ENCODE measurements around the gene NDUFA8.

The NDUFA8 gene

DNA sequence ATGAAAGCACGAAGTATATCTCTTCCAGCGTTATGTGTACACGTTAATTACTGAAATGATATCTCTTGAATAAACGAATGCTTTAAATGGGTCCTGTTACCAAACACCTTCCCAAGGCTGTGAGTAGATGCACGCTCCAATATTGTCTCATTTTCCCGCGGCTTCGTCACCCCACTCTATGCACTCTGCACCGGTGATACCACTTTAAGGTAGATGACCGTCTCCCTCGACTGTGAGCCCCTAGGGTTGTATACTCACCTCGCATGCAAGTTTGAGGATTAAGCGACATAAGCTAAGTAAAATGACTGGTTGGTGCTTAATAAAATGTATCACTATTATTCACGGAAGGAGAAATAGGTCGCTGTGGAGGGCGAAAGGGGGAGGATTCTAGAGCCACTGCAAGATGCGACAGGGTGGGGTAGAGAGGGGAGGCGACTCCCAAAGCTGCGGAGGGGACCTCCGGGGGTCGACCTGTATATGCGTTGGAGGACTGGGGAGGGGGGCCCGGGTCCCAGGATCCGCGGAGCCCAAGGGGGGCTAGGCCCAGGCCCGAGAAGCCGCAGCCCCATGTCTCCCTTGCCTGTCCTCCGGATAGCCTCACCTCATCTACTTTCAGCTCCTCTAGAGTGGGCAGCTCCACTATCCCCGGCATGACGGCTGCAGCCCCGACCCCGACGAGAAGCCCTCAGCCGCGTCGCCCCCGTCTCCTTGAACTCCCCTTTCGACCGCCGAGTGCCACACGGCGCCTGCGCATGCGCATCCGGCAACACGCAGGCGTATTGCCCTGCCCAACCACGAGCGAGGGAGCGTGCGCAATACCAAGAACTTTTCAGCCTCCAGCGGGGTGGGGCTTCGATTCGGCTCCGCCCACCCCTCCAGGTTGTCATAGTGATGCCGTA is at the start of gene NDUFA8, which contains the start of gene MORN5:
TSS of gene NDUFA8 (minus strand) at position 754 of the 899 bp plus-strand sequence. CDS start at position 652, 102 bp downstream.
TSS of gene MORN5 (plus strand) at position 883 of the 899 bp plus-strand sequence. CDS start 65 bp downstream, outside the sequence.
- DNase-seq = peak; percentile 97

DNA sequence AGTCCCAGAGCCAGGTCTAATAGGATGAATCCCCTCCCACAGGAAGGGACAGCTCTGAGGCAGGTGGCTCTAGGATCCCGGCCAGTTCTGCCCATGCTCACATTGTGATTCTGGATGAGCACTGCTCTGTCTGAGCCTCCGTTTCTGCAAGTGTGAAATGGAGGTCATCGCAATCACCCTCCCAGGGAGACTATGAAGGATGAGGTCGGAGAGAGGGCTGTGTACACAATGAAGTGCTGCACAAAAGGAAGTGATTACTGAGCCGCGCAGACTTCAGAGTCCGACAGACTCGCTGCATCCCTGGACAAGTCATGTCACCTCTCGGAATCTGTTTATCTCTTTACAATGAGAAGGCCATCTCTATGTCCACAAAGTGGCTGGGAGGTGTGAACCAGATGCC is 47.5 kb upstream of the NDUFA8 start:
- no peak for DNase-seq

DNA sequence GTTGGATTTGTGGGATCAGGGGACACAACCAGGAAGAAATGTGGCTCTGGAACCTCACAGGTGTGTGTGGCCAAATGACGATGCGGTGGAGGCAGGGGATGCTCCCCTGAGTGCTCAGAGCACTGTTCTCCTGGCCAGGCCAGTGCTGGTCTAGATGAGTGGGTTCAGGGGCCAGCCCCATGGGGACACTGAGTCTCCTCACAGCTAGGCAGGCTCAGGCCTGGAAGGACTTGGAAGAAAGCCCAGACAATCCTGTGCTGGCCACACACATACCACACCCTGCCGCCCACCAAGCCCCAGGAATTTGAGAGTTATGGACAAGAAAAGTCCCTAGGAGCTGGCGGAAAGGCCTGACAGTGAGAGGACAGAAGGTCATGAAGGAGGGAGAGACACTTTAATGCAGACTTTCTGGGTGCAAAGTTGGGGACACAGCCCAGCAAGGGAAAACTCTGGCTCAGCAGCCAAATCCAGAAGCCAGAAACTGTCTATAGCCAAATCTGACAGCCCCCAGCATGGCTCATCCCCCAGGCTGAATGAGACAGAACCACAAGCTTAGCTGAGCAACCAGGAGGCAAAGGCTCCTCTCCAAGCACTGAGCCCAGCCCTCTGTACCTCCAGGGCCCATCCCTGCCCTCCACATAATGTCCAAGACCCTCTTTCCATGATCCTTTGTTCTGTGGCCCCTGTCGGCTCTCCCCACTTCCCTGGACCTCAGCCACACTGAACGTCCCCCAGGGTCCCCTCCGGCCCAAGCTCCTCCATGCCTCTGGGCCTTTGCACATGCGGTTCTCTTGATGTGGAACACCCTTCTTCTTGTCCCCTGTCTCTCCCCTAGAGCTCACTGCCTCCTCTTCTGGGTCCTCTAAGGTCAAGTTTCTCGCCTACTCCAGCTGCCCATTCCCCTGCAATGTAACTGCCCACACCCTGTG is 46.8 kb upstream of the NDUFA8 start:
- no peak for DNase-seq

DNA sequence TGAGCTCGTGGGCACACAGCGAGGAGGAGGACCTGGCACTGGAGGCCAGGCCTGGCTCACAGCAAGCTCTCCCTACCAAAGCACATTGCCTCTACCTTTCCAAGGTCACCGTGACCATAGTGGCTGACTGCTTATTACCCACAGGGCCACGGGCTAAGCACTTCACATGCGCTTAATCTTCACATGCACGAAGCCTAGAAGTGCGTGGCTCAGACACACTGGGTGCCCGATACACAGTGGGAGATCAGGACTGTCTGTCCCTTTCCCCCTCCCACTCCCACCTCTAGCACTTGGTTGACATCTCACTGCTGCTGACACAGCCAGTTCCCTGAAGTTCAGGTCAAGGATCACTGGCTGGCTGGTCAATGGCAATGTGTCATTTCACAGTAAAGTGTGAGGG is 45.6 kb upstream of the NDUFA8 start:
- no peak for DNase-seq

DNA sequence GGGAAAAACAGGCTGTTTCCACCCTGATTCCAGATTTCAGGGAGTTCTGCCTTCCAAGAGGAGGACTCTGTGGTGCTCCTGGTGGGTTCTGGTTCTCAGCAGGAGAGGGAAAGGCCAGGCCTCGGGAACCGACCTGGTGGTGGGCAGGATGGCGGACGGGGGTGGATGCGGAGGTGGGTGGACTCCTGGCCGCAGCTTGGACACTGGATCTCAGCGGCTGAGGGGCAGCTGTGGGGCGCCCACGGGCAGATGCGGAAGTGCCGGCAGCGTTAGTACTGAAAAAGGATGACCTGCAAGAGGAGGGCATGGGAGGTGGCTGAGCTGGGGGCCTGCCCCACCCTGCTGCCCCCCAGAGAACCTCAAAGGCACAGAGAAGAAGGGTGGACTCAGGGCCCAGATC is 44.9 kb upstream of the NDUFA8 start:
- no peak for DNase-seq

DNA sequence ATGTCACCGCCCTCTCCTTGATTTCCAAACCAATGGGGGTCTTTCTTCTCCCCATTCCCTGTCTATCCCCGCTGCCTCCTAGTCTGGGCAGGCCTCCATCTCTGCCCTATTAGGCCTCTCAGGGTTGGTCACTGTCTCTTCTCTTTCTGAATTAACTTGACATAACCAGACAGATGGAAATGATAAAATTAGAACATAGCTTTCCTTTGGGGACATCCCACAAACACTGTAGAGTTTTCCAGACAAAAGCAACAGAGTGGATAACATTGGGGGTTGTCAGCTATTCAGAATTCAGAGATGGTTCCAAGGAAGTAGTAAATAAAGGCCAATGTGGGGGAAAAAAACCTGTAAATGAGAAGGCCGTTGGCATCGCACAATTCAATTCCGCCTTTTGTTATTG is 44.5 kb upstream of the NDUFA8 start:
- DNase-seq = no peak

DNA sequence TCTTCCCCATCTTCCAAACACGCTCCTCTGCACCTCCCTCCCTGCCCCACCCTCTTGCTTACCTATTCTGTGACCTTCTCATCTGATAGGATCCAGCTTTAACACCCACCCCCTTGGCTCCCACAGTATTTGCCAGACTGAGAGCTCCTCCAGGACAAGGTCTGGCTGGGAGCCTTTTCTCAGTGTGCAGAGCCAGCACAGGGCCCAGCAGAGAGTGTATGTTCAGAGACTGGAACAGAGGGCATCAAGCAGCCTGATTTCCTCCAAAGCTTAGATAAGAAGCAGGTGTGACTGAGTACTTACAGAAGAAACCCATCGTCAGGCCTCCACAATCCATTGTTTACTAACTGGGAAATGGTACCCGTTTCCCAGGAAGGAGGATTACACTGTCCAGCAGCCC is 42.5 kb upstream of the NDUFA8 start:
- no peak for DNase-seq

DNA sequence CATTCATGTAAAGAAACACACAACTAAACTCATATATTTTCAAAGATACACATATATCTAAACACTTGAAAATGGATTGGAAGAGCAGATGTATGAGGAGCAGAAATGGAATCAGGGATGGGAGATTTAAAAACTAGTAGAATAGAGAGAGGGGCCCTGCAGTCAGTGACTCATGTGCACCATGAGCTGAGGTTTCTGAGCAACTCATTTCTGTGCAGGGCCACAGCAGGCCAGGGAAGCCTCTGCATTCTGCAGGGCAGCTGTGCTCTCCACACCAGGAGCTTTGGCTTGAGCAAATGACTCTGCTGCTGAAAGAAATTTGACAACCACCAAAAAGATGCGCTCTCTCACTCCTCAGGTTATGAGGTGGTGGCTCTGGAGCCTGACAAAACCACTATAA is 42.1 kb upstream of the NDUFA8 start:
- DNase-seq = no peak

DNA sequence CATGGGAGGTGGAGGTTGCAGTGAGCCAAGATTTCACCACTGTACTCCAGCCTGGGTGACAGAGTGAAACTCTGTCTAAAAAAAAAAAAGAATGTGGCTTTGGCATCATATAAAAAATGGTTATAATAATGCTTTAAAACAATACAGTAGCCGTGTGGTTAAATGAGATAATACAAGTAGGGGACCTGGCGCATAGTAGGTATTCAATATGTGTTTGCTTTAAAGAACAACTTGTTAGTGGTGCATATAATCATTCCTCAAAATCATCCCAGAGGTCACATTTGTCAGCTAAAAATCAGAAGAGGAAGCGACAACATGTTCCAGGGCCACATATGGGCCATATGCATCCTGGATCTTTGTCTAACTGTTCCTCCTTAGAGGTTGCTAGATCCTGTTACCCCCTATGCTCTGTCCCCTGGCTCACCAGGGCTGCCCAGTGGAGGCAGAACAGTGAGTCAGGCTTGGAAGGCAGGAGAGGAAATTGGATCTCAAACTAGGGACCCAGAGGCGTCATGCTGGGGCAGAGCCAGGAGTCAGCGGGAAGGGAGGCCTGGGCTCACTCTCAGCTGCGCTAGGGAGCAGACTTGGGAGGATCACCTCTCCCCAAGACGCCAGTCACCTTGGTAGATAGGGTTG is 41.5 kb upstream of the NDUFA8 start:
- no peak for DNase-seq

DNA sequence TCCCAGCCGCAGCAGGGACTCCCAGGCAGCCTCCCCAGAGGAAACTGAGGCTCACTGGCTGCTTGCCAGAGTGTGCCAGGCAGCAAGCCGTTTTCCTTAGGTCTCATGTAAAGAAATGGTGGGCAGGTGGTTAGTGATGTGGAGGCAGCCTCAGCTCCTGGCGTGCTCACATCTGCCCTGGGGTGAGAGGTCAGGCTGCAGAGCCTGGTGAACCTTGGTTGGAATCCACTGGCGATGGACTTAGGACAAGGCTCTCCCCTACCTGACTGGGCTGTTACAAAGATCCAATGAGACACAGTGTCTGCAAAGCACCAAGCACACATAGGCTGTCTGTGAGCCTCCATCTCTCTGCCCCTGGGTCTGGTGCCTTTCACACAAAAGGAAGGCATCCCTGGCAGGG is 38.3 kb upstream of the NDUFA8 start:
- no peak for DNase-seq

DNA sequence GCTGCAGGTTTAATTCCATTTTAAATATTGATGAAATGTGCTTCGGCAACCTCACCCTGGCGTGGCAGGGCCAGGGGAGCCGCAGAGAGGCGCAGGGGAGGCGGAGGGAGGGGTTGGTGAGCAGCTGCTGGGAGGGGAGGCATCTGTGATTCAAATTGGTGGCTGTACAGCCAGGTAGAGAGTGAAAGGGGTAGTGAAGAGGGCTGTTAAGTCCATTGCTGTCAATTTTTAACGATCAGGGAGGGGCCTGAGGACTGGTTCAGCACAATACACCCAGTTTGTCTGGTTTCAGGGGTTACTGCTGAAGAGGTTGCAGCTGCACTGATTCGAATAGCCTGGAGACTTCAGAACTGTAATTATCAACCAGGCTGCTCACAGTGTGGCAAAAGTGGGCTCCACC is 37.8 kb upstream of the NDUFA8 start:
- peak; percentile 91 for DNase-seq

DNA sequence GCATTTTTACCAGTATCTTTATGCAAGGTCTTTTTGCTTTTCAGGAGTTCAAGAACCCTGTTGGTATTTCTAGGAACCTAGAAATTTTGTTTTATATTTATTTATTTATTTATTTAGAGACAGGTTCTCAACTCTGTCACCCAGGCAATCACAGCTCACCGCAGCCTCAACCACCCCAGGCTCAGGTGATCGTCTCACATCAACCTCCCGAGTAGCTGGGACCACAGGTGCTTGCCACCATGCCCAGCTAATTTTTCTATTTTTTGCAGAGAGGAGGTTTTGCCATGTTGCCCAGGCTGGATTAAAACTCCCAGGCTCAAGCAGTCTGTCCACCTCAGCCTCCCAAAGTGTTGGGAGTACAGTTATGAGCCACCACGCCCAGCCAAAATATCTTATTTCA is 36.3 kb upstream of the NDUFA8 start:
- DNase-seq = no peak

DNA sequence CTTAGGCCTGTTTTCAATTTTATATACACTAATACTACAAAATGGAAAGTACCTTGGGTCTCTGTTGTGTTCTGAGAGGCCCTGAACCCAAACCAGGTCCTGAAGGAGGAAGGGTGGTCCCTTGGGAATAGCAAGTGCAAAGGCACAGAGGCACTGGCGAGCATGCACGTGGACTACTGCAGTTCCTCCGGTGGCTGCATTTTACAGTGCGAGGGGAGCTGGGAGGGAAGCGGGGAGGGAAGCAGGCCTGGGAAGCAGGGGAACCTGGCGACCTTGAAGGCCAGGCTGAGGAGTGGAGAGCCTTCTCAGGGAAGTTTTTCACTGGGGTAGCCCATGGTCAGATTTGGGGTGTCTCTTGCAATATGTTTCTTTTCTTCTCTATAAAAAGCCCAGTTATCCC is 34.1 kb upstream of the NDUFA8 start:
- DNase-seq = no peak

DNA sequence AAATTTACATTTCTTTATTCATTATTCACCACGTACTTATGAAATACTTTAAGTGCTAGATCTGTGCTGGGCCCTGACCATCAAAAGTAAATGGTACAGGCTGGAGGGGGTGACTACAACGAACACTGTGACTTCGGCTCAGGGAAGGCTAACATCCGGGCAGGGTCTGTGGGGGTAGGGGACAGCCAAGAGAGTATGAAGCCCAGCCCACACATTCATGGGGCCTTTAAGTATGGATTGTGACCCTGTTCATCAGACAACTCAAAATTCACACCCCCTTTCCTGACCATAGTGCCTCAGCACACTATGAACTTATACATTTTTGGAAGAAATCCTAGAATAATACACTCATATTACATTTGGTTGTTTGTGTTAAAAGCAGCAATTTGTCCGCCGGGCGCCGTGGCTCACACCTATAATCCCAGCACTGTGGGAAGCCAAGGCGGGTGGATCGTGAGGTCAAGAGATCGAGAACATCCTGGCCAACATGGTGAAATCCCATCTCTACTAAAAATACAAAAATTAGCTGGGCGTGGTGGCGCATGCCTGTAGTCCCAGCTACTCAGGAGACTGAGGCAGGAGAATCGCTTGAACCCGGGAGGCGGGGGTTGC is 33.4 kb upstream of the NDUFA8 start:
- DNase-seq = no peak

DNA sequence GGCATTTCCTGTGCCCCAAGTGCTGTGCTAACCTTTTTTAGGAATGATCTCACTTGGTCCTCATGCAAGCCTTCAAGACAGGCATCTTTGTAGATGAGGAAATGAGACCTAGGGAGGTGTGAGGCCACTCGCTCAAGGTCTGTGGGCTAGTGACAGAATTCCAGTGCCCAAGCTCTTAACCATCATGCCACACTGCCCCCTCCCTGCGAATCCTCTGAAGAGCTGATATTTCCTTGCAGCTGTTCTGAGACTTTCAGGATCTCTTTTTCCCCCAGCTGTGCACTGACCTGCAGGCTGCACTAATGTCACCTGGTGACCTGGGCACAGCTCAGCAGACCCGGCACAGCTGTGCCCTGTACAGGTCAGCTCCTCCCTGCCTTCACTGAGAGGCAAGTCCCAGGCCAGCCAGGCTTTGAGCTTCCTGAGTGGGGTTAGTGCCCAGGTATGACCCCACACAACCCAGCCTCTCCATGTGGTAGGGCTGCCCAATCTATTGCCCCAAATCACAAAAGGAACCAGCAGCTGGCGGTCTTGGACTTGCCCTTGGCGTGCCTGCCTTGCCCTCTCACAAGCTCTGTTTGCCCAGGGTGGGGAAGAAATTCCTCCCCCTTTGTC is 32.8 kb upstream of the NDUFA8 start:
- DNase-seq = no peak

DNA sequence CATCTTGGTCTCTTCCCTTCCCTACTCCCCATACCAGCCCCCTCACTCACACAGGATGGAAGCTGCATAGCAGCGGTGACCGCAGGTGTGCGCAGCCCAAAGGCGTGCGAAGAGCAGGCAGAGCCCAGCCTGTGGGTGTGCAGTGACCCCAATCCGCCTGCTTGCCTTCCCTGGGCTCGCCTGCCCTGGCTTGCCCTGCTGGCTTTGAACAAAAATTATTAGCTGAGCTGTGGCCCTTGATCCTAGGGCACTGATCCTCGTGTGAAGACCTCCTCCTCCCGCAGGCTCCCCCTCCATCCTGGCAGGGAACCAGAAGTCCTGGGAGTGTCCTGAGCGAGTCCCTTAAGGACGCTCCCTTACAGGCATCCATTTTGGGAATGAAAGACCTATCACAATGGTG is 32.0 kb upstream of the NDUFA8 start:
- DNase-seq = no peak

DNA sequence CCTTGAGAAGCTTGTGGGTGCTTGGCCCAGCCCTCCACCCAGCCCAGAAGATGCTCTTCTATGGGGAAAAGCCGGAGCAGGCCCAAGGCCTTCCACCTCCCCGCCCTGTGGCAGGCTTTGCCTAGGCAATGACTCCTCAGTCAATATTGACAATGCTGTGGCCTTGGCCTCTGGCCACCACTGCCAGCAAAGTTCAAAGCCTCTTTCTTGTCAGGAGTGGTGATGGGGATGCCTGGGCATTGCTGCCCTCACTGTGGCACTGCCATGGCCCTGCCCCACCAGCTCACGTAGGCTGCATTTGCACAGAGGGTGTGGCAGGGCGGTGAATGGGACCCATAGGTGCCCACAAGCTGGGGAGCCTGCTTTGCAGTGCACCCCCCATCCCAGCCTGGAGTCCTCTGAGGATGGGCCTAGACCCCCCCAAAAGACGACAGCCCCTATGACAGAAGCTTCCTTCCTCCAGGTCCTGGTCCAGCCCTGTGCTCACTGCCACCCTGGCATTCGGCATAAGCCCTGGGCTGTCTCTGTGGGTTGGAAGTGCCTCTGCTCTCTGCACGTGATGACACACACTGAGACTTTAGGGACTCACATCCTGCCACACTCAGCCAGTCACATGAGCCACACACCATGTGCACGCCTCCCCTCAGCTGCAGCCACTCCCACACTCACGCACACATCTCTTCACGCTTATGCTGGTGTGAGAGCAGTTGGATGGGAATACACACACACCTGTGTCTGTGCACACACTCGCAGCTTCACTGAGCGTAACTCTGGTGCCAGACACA is 31.2 kb upstream of the NDUFA8 start:
- no peak for DNase-seq

DNA sequence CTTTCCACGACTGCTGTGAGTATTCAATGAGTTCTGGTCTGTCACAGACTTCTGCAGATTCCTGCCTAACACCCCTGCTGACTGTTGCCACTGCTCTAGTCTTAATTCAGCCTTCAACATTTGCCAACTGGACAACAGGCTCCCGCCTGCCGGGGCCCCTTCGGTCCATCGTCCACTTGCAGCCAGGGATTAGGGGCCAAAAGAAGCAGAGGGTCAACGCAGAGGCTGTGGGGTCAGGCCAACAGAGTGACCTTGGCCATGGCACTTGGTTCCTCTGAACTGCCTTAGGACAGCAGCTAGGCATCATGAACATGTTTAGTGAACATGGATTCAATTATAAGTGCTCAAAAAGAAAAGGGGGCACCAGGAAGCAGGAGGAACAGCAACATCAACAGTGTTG is 28.8 kb upstream of the NDUFA8 start:
- no peak for DNase-seq

DNA sequence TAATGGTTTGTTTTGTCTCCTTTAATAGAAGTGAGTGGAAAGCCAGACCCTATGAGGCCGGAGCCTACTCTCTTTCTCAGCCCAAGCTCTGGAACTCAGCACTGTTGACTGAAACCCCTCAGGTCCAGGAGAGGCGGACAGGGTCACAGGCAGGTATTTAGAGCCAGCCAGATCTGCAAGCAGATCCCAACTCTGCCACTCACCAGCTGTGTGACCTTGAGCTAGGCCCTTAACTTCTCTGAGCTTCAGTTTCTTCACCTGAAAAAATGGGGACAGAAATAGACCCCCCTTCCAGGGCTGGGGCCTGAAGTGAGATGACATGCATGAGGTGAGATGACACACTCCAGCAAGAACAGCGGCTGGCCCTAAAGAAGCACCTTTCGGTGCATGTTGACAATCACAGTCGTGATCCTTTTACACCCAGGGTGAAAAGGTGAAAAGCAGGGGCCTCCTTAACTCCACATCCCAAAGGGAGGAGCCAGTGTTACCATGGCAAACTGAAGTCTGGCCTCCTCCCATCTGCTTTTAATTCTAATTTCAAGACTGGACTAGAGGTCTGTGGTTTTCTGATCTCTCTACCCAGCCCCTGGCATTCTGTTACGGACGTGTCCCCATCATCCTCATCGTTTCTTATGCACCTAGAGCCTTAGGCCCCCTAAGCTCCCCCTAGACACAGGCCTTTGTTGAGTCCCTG is 27.3 kb upstream of the NDUFA8 start:
- no peak for DNase-seq

DNA sequence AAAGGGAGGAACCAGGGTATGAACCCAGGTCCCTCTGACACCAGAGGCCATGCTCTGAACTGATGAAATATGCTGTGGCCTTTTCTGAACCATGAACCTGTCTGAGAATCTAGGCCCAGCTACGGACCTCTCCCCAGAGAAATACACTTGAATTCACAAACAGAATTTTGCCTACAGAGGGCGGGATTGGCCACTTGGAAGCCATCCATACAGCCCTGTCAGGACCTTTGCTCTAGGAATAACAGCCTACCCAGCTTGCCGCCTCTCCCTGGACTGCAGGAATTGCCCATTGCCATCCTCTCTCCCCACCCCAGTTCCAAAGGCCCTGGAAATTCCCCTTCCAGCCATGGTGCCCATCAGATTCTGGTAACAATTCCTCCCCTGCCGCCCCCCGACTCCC is 26.7 kb upstream of the NDUFA8 start:
- no peak for DNase-seq

DNA sequence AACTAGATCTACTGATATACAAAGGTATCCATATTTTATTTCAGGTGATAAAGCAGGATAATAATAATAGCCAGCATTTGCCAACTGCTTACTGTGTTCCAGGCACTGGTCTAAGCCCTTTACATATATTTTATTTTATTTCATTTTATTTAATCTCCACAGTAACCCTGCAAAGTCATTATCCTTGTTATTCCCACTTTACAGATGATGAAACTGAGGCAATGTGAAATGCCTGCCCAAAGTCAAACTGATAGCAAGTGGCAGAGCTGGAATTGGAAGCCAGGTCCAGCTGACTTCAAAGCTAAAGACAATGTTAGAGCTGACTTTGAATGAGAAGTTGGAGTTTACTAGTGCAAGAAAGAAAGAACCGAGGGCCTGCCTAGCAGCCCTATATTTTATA is 25.0 kb upstream of the NDUFA8 start:
- no peak for DNase-seq
